PC-9 (cell line): ENCODE measurements around the gene SYNPR.

ENCODE experiments used
- EZH2 ChIP-seq: fragments of 200-600 bp; sonication (generic); IDR thresholded peaks from 2 replicates; pipeline ENCODE4 v1.8.0; 2017; ENCODE audit warnings: antibody characterized with exemption, low read depth
- TF ChIP-seq, protein P1 (sequence below): fragments of 200-600 bp; sonication (generic); conservative IDR thresholded peaks from 2 replicates; pipeline ENCODE4 v1.6.1; 2017; ENCODE audit warnings: mixed run types, antibody characterized with exemption, mild to moderate bottlenecking, moderate library complexity

GRCh38 chr3:63400246-63400860, 122.2 kb downstream of the SYNPR start:
- TF ChIP-seq, protein P1, sequence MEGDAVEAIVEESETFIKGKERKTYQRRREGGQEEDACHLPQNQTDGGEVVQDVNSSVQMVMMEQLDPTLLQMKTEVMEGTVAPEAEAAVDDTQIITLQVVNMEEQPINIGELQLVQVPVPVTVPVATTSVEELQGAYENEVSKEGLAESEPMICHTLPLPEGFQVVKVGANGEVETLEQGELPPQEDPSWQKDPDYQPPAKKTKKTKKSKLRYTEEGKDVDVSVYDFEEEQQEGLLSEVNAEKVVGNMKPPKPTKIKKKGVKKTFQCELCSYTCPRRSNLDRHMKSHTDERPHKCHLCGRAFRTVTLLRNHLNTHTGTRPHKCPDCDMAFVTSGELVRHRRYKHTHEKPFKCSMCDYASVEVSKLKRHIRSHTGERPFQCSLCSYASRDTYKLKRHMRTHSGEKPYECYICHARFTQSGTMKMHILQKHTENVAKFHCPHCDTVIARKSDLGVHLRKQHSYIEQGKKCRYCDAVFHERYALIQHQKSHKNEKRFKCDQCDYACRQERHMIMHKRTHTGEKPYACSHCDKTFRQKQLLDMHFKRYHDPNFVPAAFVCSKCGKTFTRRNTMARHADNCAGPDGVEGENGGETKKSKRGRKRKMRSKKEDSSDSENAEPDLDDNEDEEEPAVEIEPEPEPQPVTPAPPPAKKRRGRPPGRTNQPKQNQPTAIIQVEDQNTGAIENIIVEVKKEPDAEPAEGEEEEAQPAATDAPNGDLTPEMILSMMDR, result no peak
- no peak for TF ChIP-seq EZH2
